Stimulated activated CD8-positive, alpha-beta memory T cell treated with anti-CD3 and anti-CD28 coated beads, Interleukin-2, amount 100 ng/mL, for 48 hours (primary cell): ENCODE results near the gene TRAK1.
"Not testable (repeated sequence)": the region's sequence is repeated elsewhere in the genome, so short reads cannot be mapped to it uniquely, and the experiment has no call there.

Source experiments
- DNase-seq, 2 donors: peaks; one replicate each; pipeline ENCODE4 v3.0.0-alpha.2; 2020; ENCODE audit warnings: low read depth in 2 of 2

The TRAK1 gene

GRCh38 chr3:42090973-42091731, at the start of gene TRAK1:
Gene TRAK1, plus strand, starts transcription at chr3:42091357. Its CDS starts 113 bp downstream, at chr3:42091470.
- DNase-seq: no peak

- no peak for DNase-seq
Measured at GRCh38 chr3:42042747-42043098, 48.4 kb upstream of the TRAK1 start.

GRCh38 chr3:42043099-42043813, 47.9 kb upstream of the TRAK1 start:
- no peak for DNase-seq

- no peak for DNase-seq
Measured at GRCh38 chr3:42045708-42046243, 45.4 kb upstream of the TRAK1 start.

GRCh38 chr3:42048526-42048925, 42.6 kb upstream of the TRAK1 start:
- not testable (repeated sequence) for DNase-seq

- DNase-seq: no peak
Measured at GRCh38 chr3:42050126-42050525, 41.0 kb upstream of the TRAK1 start.

GRCh38 chr3:42051384-42052131, 39.6 kb upstream of the TRAK1 start:
- DNase-seq: no peak

GRCh38 chr3:42052132-42052483, 39.0 kb upstream of the TRAK1 start:
- no peak for DNase-seq

GRCh38 chr3:42052484-42053351, 38.4 kb upstream of the TRAK1 start:
- DNase-seq: no peak

- DNase-seq: no peak
Measured at GRCh38 chr3:42053476-42053875, 37.7 kb upstream of the TRAK1 start.

- DNase-seq: no peak
Measured at GRCh38 chr3:42055291-42055690, 35.9 kb upstream of the TRAK1 start.

GRCh38 chr3:42056840-42057239, 34.3 kb upstream of the TRAK1 start:
- no peak for DNase-seq

- DNase-seq: no peak
Measured at GRCh38 chr3:42057561-42058211, 33.5 kb upstream of the TRAK1 start.

GRCh38 chr3:42061025-42061712, 30.0 kb upstream of the TRAK1 start:
- DNase-seq: no peak

GRCh38 chr3:42061713-42062380, 29.3 kb upstream of the TRAK1 start:
- DNase-seq: no peak

- no peak for DNase-seq
Measured at GRCh38 chr3:42062464-42062863, 28.7 kb upstream of the TRAK1 start.

- DNase-seq: no peak
Measured at GRCh38 chr3:42063888-42064287, 27.3 kb upstream of the TRAK1 start.

GRCh38 chr3:42066516-42067181, 24.5 kb upstream of the TRAK1 start:
- no peak for DNase-seq

- no peak for DNase-seq
Measured at GRCh38 chr3:42067326-42067725, 23.8 kb upstream of the TRAK1 start.
